ENCODE results near the gene CTU2. TPM values are rescaled to one million over a fixed set of nuclear protein-coding genes. Genes with fewer than 3 reads are reported as not detected.
A peak's percentile ranks its signal among the peaks of the same experiment; 100 is the strongest.

The CTU2 gene
- total and polyA plus RNA-seq, 4 experiments from 2014 or later = 11.5 to 21.1 (median 17.0) TPM

DNA sequence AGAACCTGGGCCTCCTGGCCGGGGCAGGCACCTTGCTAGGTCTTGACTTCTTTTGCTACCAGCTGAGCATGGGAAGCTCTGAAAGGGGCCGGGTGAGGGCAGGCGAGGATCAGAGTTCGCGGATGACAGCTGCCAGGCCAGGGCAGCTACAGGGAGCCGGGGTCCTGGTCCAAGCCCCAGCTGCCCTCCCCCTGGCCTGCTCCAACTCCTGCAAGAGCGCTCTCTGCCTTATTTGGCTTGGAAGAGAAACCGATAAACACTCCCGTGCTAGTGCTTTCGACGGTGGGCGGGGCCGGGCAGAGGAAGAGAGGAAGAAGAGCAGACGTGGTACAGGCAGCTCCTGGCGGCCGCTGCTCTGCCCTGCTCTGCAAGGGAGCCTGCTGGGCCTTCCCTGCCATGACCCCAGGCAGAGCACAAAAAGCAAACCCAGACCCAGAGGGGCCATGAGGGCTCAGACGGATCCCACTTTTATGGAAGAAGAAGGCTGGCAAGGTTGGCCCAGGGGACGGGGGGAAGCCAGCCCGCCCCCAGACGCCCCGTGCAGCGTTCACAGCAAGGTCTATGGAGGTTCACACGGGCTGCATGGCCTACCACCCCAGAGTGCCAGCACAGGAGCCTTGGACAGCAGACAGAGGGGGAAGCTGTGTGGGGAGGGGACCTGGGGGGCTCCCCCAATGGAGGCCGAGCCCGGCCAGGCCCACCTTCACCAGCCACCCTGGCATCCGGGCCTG, 53.1 kb downstream of the CTU2 start:
- Histone ChIP-seq H3K4me3 (ENCODE audit: low read length in 2 of 2) (no peak overlapping the region), H3K36me3 (ENCODE audit: insufficient read depth, low read length) (no peaks in the 10 kb centered on the region), H3K27ac (ENCODE audit: low read depth, low read length) (peak overlapping the region; percentile 32), H3K27me3 (ENCODE audit: insufficient read depth, low read length) (no peaks in the 10 kb centered on the region), H3K9me3 (ENCODE audit: control insufficient read depth in 1 of 2, low read length in 2 of 2) (no peaks in the 10 kb centered on the region), H3K4me1 (ENCODE audit: insufficient read depth, low read length) (peaks cover 73% of the 10 kb centered on the region)
- Mint-ChIP-seq H3K36me3 (peaks cover 0 to 20% of the 10 kb centered on the region in 2 donors), H3K27ac (peak overlapping the region; percentile 82 to 95 (median 90)), H3K4me3 (peak overlapping the region; percentile 69 to 89 (median 81)), H3K9me3 (no peaks in the 10 kb centered on the region), H3K27me3 (no peaks in the 10 kb centered on the region), H3K4me1 (peaks cover 22 to 55% (median 32%) of the 10 kb centered on the region in 4 donors)
- CTCF ChIA-PET (ENCODE audit: partially characterized antibody) = interaction anchor here (1.2 to 5.4 kb wide), 7 partner anchors 14 to 99 kb away, joined by 4 to 40 read pairs (median 11); partner anchors contain the start of gene PIEZO1
- intact Hi-C loops (cut with micrococcal nuclease) = loop anchor here (1.0 to 2.0 kb wide), 2 partner anchors 14 to 23 kb away; no protein-coding TSS in a partner anchor
- POLR2A ChIA-PET (ENCODE audit: partially characterized antibody) = interaction anchor here (1.1 to 4.8 kb wide), 7 partner anchors 10 to 43 kb away, joined by 3 to 52 read pairs (median 7); no protein-coding TSS in a partner anchor
- DNase-seq = peak; percentile 61 to 77 (median 67)

GRCh38 chr16:88759976-88760350, 53.7 kb downstream of the CTU2 start:
- Mint-ChIP-seq H3K27ac (peak overlapping the region in 5 of 7 donors; percentile 50 to 90 (median 72)), H3K4me3 (peak overlapping the region in 3 of 8 donors; percentile 6 to 21 (median 7)), H3K27me3 (no peaks in the 10 kb centered on the region), H3K4me1 (peaks cover 22 to 59% (median 32%) of the 10 kb centered on the region in 4 donors), H3K36me3 (peaks cover 0 to 20% of the 10 kb centered on the region in 2 donors), H3K9me3 (no peaks in the 10 kb centered on the region)
- Histone ChIP-seq H3K9me3 (ENCODE audit: control insufficient read depth in 1 of 2, low read length in 2 of 2) (no peaks in the 10 kb centered on the region), H3K27ac (ENCODE audit: low read depth, low read length) (peak overlapping the region; percentile 32), H3K27me3 (ENCODE audit: insufficient read depth, low read length) (no peaks in the 10 kb centered on the region), H3K4me1 (ENCODE audit: insufficient read depth, low read length) (peaks cover 73% of the 10 kb centered on the region), H3K36me3 (ENCODE audit: insufficient read depth, low read length) (no peaks in the 10 kb centered on the region), H3K4me3 (ENCODE audit: low read length in 2 of 2) (no peak overlapping the region)
- peak in 1 of 5 donors; percentile 22 for DNase-seq
- POLR2A ChIA-PET (ENCODE audit: partially characterized antibody) = interaction anchor here (1.6 to 4.8 kb wide), 4 partner anchors 11 to 21 kb away, joined by 5 to 52 read pairs (median 13); no protein-coding TSS in a partner anchor
- CTCF ChIA-PET (ENCODE audit: partially characterized antibody) = interaction anchor here (1.6 to 5.4 kb wide), 5 partner anchors 14 to 98 kb away, joined by 5 to 40 read pairs (median 13); partner anchors contain the start of gene PIEZO1
- intact Hi-C loops (cut with micrococcal nuclease) = loop anchor here (1.0 to 2.0 kb wide), 2 partner anchors 15 to 23 kb away; no protein-coding TSS in a partner anchor

GRCh38 chr16:88760424-88761142, 54.3 kb downstream of the CTU2 start:
- Mint-ChIP-seq H3K9me3 (no peaks in the 10 kb centered on the region), H3K4me3 (peak overlapping the region in 2 of 8 donors; percentile 6 to 7), H3K27ac (peak overlapping the region in 5 of 7 donors; percentile 50 to 86 (median 72)), H3K4me1 (peaks cover 19 to 58% (median 29%) of the 10 kb centered on the region in 4 donors), H3K36me3 (peaks cover 0 to 19% of the 10 kb centered on the region in 2 donors), H3K27me3 (no peaks in the 10 kb centered on the region)
- POLR2A ChIA-PET (ENCODE audit: partially characterized antibody) = interaction anchor here (0.7 to 4.8 kb wide), 5 partner anchors 9 to 20 kb away, joined by 3 to 52 read pairs (median 7); no protein-coding TSS in a partner anchor
- Histone ChIP-seq H3K4me1 (ENCODE audit: insufficient read depth, low read length) (peaks cover 71% of the 10 kb centered on the region), H3K27ac (ENCODE audit: low read depth, low read length) (no peak overlapping the region), H3K36me3 (ENCODE audit: insufficient read depth, low read length) (no peaks in the 10 kb centered on the region), H3K9me3 (ENCODE audit: control insufficient read depth in 1 of 2, low read length in 2 of 2) (no peaks in the 10 kb centered on the region), H3K27me3 (ENCODE audit: insufficient read depth, low read length) (no peaks in the 10 kb centered on the region), H3K4me3 (ENCODE audit: low read length in 2 of 2) (no peak overlapping the region)
- DNase-seq = peak in 1 of 5 donors; percentile 19
- CTCF ChIA-PET (ENCODE audit: partially characterized antibody) = interaction anchor here (1.6 to 5.4 kb wide), 4 partner anchors 15 to 97 kb away, joined by 5 to 40 read pairs (median 18); no protein-coding TSS in a partner anchor
- intact Hi-C loops (cut with micrococcal nuclease) = no loop called here

- peak overlapping the region in 2 of 7 donors; percentile 41 to 78 for H3K27ac Mint-ChIP-seq
- no peak overlapping the region for H3K4me3 Mint-ChIP-seq
Measured at GRCh38 chr16:88761143-88761534, 54.8 kb downstream of the CTU2 start.

GRCh38 chr16:88761830-88762229, 55.5 kb downstream of the CTU2 start:
- DNase-seq = peak in 1 of 5 donors; percentile 33
- no peaks in the 10 kb centered on the region for H3K27me3 ChIP-seq (ENCODE audit: insufficient read depth, low read length)
- Mint-ChIP-seq H3K4me3 (no peak overlapping the region), H3K27ac (no peak overlapping the region), H3K36me3 (peaks cover 0 to 23% of the 10 kb centered on the region in 2 donors), H3K9me3 (no peaks in the 10 kb centered on the region), H3K27me3 (no peaks in the 10 kb centered on the region), H3K4me1 (peaks cover 22 to 68% (median 34%) of the 10 kb centered on the region in 4 donors)
- POLR2A ChIA-PET (ENCODE audit: partially characterized antibody) = interaction anchor here (1.1 to 2.7 kb wide), 2 partner anchors 20 to 95 kb away, joined by 3 to 18 read pairs; partner anchors contain the start of genes GALNS and TRAPPC2L
- H3K36me3 ChIP-seq (ENCODE audit: insufficient read depth, low read length) = no peaks in the 10 kb centered on the region
- intact Hi-C loops (cut with micrococcal nuclease) = no loop called here
- peaks cover 79% of the 10 kb centered on the region for H3K4me1 ChIP-seq (ENCODE audit: insufficient read depth, low read length)
- CTCF ChIA-PET (ENCODE audit: partially characterized antibody) = interaction anchor here (1.6 to 3.3 kb wide), 2 partner anchors 17 to 19 kb away, joined by 5 to 10 read pairs; no protein-coding TSS in a partner anchor
- peak overlapping the region; percentile 3 for H3K27ac ChIP-seq (ENCODE audit: low read depth, low read length)
- H3K4me3 ChIP-seq (ENCODE audit: low read length in 2 of 2) = no peak overlapping the region
- no peaks in the 10 kb centered on the region for H3K9me3 ChIP-seq (ENCODE audit: control insufficient read depth in 1 of 2, low read length in 2 of 2)

More at GRCh38 chr16:88761143-88761534, 54.8 kb downstream of the CTU2 start:
- intact Hi-C loops (cut with micrococcal nuclease) = no loop called here
- ChIA-PET CTCF (ENCODE audit: partially characterized antibody) (interaction anchor here (3.2 to 5.4 kb wide), 2 partner anchors 16 to 24 kb away, joined by 24 to 40 read pairs; no protein-coding TSS in a partner anchor), POLR2A (ENCODE audit: partially characterized antibody) (interaction anchor here (0.7 to 4.8 kb wide), 4 partner anchors 8 to 20 kb away, joined by 3 to 52 read pairs (median 12); no protein-coding TSS in a partner anchor)
- no peak overlapping the region for H3K4me3 ChIP-seq (ENCODE audit: low read length in 2 of 2)
- Mint-ChIP-seq H3K9me3 (no peaks in the 10 kb centered on the region), H3K4me1 (peaks cover 21 to 63% (median 31%) of the 10 kb centered on the region in 4 donors), H3K27me3 (no peaks in the 10 kb centered on the region), H3K36me3 (peaks cover 0 to 22% of the 10 kb centered on the region in 2 donors)
- no peaks in the 10 kb centered on the region for H3K9me3 ChIP-seq (ENCODE audit: control insufficient read depth in 1 of 2, low read length in 2 of 2)
- H3K27me3 ChIP-seq (ENCODE audit: insufficient read depth, low read length) = no peaks in the 10 kb centered on the region
- no peak overlapping the region for H3K27ac ChIP-seq (ENCODE audit: low read depth, low read length)
- H3K36me3 ChIP-seq (ENCODE audit: insufficient read depth, low read length) = no peaks in the 10 kb centered on the region
- H3K4me1 ChIP-seq (ENCODE audit: insufficient read depth, low read length) = peaks cover 72% of the 10 kb centered on the region
- DNase-seq = no peak

GRCh38 chr16:88762258-88762870, 56.1 kb downstream of the CTU2 start:
- Mint-ChIP-seq H3K9me3 (no peaks in the 10 kb centered on the region), H3K4me3 (no peak overlapping the region), H3K27me3 (no peaks in the 10 kb centered on the region), H3K36me3 (peaks cover 0 to 25% of the 10 kb centered on the region in 2 donors), H3K4me1 (peaks cover 26 to 68% (median 38%) of the 10 kb centered on the region in 4 donors), H3K27ac (peak overlapping the region in 2 of 7 donors; percentile 31 to 85)
- peak in 1 of 5 donors; percentile 25 for DNase-seq
- ChIA-PET CTCF (ENCODE audit: partially characterized antibody) (interaction anchor here (1.5 to 3.3 kb wide), 4 partner anchors 17 to 25 kb away, joined by 5 to 10 read pairs (median 8); no protein-coding TSS in a partner anchor), POLR2A (ENCODE audit: partially characterized antibody) (interaction anchor here (0.6 to 2.7 kb wide), 3 partner anchors 15 to 94 kb away, joined by 3 to 18 read pairs (median 3); partner anchors contain the start of genes GALNS and TRAPPC2L)
- H3K4me3 ChIP-seq (ENCODE audit: low read length in 2 of 2) = no peak overlapping the region
- H3K4me1 ChIP-seq (ENCODE audit: insufficient read depth, low read length) = peaks cover 83% of the 10 kb centered on the region
- H3K36me3 ChIP-seq (ENCODE audit: insufficient read depth, low read length) = no peaks in the 10 kb centered on the region
- H3K9me3 ChIP-seq (ENCODE audit: control insufficient read depth in 1 of 2, low read length in 2 of 2) = no peaks in the 10 kb centered on the region
- intact Hi-C loops (cut with micrococcal nuclease) = no loop called here
- H3K27ac ChIP-seq (ENCODE audit: low read depth, low read length) = peak overlapping the region; percentile 3
- no peaks in the 10 kb centered on the region for H3K27me3 ChIP-seq (ENCODE audit: insufficient read depth, low read length)

Measured in CD4-positive, alpha-beta memory T cell (primary cell).